Measurements from ENCODE around the gene HOXB1.
"Not testable (repeated sequence)": the region's sequence is repeated elsewhere in the genome, so short reads cannot be mapped to it uniquely, and the experiment has no call there.

HOXB1 gene

GRCh38 chr17:48492401-48493298, 38.2 kb downstream of the HOXB1 start:
- peak; percentile 49 to 81 (median 68) for DNase-seq

GRCh38 chr17:48491527-48492273, 39.1 kb downstream of the HOXB1 start:
- DNase-seq: peak; percentile 83 to 94 (median 93)

GRCh38 chr17:48490451-48490892, 40.3 kb downstream of the HOXB1 start:
- peak in 1 of 3 donors; percentile 15 for DNase-seq

- DNase-seq: no peak
Measured at GRCh38 chr17:48489781-48490180, 41.0 kb downstream of the HOXB1 start.

- DNase-seq: no peak
Measured at GRCh38 chr17:48488548-48489106, 42.2 kb downstream of the HOXB1 start.

GRCh38 chr17:48487221-48487620, 43.6 kb downstream of the HOXB1 start:
- DNase-seq: no peak

GRCh38 chr17:48486557-48486956, 44.3 kb downstream of the HOXB1 start:
- DNase-seq: peak; percentile 30 to 42 (median 36)

- DNase-seq: peak; percentile 54 to 88 (median 74)
Measured at GRCh38 chr17:48484850-48485249, 46.0 kb downstream of the HOXB1 start.

- DNase-seq: no peak
Measured at GRCh38 chr17:48484256-48484655, 46.6 kb downstream of the HOXB1 start.

- peak in 1 of 3 donors; percentile 28 for DNase-seq
Measured at GRCh38 chr17:48483471-48484131, 47.2 kb downstream of the HOXB1 start.

- no peak for DNase-seq
Measured at GRCh38 chr17:48483004-48483403, 47.8 kb downstream of the HOXB1 start.

- not testable (repeated sequence) for DNase-seq
Measured at GRCh38 chr17:48482301-48482700, 48.5 kb downstream of the HOXB1 start.

- no peak for DNase-seq
Measured at GRCh38 chr17:48479014-48479402, 51.8 kb downstream of the HOXB1 start.
